CD14-positive monocyte (primary cell): ENCODE measurements around the gene CTNS. TPM values are rescaled to one million over a fixed set of nuclear protein-coding genes. Genes with fewer than 3 reads are reported as not detected.

ENCODE experiments used
- DNase-seq, 3 donors: peaks; one replicate each; pipeline ENCODE4 v3.0.0-alpha.2; 2011 to 2022
- H2AFZ ChIP-seq: 2 replicates; pipeline ENCODE4 v1.6.0; 2012; ENCODE audit warnings: mild to moderate bottlenecking, low read depth, low read length, inconsistent platforms; ENCODE audit not compliant: insufficient read depth, poor library complexity, severe bottlenecking
- H3K27ac ChIP-seq, 2 donors: 1 replicate in 1 of 2; 2 replicates in 1 of 2; pipeline ENCODE4 v1.5.1; 2012 to 2013; ENCODE audit warnings: low read length in 2 of 2, control low read depth in 1 of 2, inconsistent platforms in 1 of 2, low read depth in 1 of 2, mild to moderate bottlenecking in 1 of 2
- H3K27me3 ChIP-seq, 2 donors: one replicate each; pipeline versions ENCODE4 v1.6.0 to v1.6.1; 2011 to 2013; ENCODE audit warnings: low read length in 2 of 2; ENCODE audit not compliant: control insufficient read depth in 2 of 2, insufficient read depth in 2 of 2
- H3K36me3 ChIP-seq, 2 donors: replicated peaks in 1 of 2; 1 replicate in 1 of 2; 2 replicates in 1 of 2; pipeline versions ENCODE4 v1.5.1 to v1.6.1; 2012 to 2013; ENCODE audit warnings: low read length in 2 of 2, control low read depth in 1 of 2, inconsistent platforms in 1 of 2, mild to moderate bottlenecking in 1 of 2; ENCODE audit not compliant: insufficient read depth in 2 of 2, control insufficient read depth in 1 of 2
- H3K4me1 ChIP-seq, 2 donors: 1 replicate in 1 of 2; 2 replicates in 1 of 2; pipeline versions ENCODE4 v1.5.1 to v1.6.1; 2012 to 2013; ENCODE audit warnings: low read length in 2 of 2, control low read depth in 1 of 2, inconsistent platforms in 1 of 2, mild to moderate bottlenecking in 1 of 2, moderate library complexity in 1 of 2; ENCODE audit not compliant: insufficient read depth in 2 of 2, control insufficient read depth in 1 of 2
- H3K4me2 ChIP-seq: replicated peaks from 2 replicates; pipeline ENCODE3; 2012; ENCODE audit warnings: low read length, moderate library complexity, mild to moderate bottlenecking; ENCODE audit not compliant: poor library complexity, severe bottlenecking; ENCODE audit errors: extremely low read depth
- H3K4me3 ChIP-seq, 3 experiments: fragments of 200-600 bp in 1 of 3; sonication (generic) in 1 of 3; replicated peaks in 1 of 3; 1 replicate in 2 of 3; 2 replicates in 1 of 3; pipeline ENCODE4 v1.5.1; 2011 to 2013; ENCODE audit warnings: low read length in 3 of 3, mild to moderate bottlenecking in 3 of 3, control low read depth in 2 of 3, low read depth in 2 of 3, inconsistent platforms in 1 of 3, moderate library complexity in 1 of 3
- H3K79me2 ChIP-seq: 2 replicates; pipeline ENCODE4 v1.6.0; 2012; ENCODE audit warnings: mild to moderate bottlenecking, control low read depth, inconsistent platforms, low read length, moderate library complexity; ENCODE audit not compliant: insufficient read depth
- H3K9ac ChIP-seq: 2 replicates; pipeline ENCODE4 v1.6.0; 2017; ENCODE audit warnings: low read length, mild to moderate bottlenecking; ENCODE audit not compliant: insufficient read depth, poor library complexity, severe bottlenecking
- H3K9me3 ChIP-seq, 2 donors: replicated peaks in 1 of 2; 1 replicate in 1 of 2; 2 replicates in 1 of 2; pipeline versions ENCODE4 v1.5.1 to v1.6.1; 2012 to 2013; ENCODE audit warnings: low read length in 2 of 2, control low read depth in 1 of 2; ENCODE audit not compliant: control insufficient read depth in 1 of 2, insufficient read depth in 1 of 2
- H4K20me1 ChIP-seq: 2 replicates; pipeline ENCODE4 v1.6.0; 2012; ENCODE audit warnings: mild to moderate bottlenecking, low read length, control low read depth, moderate library complexity; ENCODE audit not compliant: insufficient read depth
- H3K27ac Mint-ChIP-seq, 7 donors: one replicate each; pipeline ENCODE4 v1.8.0; 2020; ENCODE audit warnings: mild to moderate bottlenecking in 7 of 7, mixed read lengths in 7 of 7, moderate library complexity in 6 of 7, inconsistent platforms in 2 of 7
- H3K27me3 Mint-ChIP-seq, 3 donors: one replicate each; pipeline ENCODE4 v1.8.0; 2021 to 2022; ENCODE audit warnings: low read depth in 3 of 3, mild to moderate bottlenecking in 3 of 3, mixed read lengths in 3 of 3, moderate library complexity in 3 of 3, inconsistent platforms in 1 of 3
- H3K36me3 Mint-ChIP-seq, 2 donors: one replicate each; pipeline ENCODE4 v1.8.0; 2020; ENCODE audit warnings: mixed read lengths in 2 of 2, inconsistent platforms in 1 of 2, mild to moderate bottlenecking in 1 of 2
- H3K4me1 Mint-ChIP-seq: one replicate; pipeline ENCODE4 v1.8.0; 2020; ENCODE audit warnings: mild to moderate bottlenecking, mixed read lengths
- H3K4me3 Mint-ChIP-seq, 2 donors: one replicate each; pipeline ENCODE4 v1.8.0; 2020; ENCODE audit warnings: mild to moderate bottlenecking in 2 of 2, mixed read lengths in 2 of 2, moderate library complexity in 1 of 2
- H3K9me3 Mint-ChIP-seq, 7 donors: one replicate each; pipeline ENCODE4 v1.8.0; 2020 to 2022; ENCODE audit warnings: mixed read lengths in 7 of 7, mild to moderate bottlenecking in 6 of 7, moderate library complexity in 6 of 7, inconsistent platforms in 2 of 7
- WGBS: methylation state at CpG from one replicate; pipeline ENCODE4 v1.1.5; 2013; ENCODE audit warnings: missing lambda C conversion rate; ENCODE audit not compliant: insufficient coverage; 5-methylcytosine and 5-hydroxymethylcytosine counted together
- intact Hi-C, 2 donors: fragments of 100-400 bp; cut with micrococcal nuclease; formaldehyde crosslinking; loops; one replicate each; pipeline versions ENCODE4 v1.15.0 to v1.15.1; 2023
- polyA plus RNA-seq, 3 donors: library from polyadenylated mRNA; depleted of rRNA in 1 of 3; unstranded in 2 of 3; stranded (reverse) in 1 of 3; fragments of 300-500 nt in 2 of 3; fragments of >200 nt in 1 of 3; fragmentation: Illumina TruSeq in 2 of 3; gene quantifications; 1 replicate in 2 of 3; 2 replicates in 1 of 3; pipeline ENCODE4 v1.2.3, GENCODE V29; 2012 to 2021
- TF ChIP-seq, protein P1 (sequence below): fragments of 200-600 bp; IDR thresholded peaks from one replicate; pipeline ENCODE4 v1.8.0; 2022; ENCODE audit warnings: antibody characterized with exemption, mild to moderate bottlenecking

The CTNS gene
- polyA plus RNA-seq, 3 donors: 11.6 to 11.8 (median 11.7) TPM

DNA sequence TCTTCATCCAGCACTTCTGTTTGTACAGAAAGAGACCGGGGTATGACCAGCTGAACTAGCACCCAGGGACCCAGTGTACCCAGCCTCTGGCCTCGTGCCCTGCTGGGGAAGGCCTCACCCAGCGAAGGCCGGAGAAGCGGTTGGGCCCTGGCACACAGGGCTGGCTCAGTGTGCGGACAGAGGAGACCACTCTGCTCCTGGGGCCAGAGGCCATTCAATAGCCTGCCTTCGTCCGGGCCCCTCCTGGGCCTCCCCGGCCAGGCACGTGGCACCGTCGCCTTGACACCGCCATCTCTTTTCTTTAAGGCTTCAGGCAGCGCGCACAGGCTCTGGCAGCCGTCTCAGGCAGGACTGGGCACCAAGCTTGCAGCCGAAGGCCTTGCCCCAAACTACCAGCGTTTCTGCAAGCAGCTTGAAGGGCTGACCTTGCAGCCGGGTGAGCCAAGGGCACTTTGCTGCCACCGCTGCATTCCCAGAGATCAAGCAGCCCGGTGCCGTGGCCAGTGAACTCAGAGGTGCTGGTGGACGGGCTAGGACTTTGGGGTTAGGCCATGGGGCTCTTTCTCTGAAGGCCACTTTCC is 23.8 kb downstream of the CTNS start:
- no peak overlapping the region for H2AFZ ChIP-seq
- H3K4me3 ChIP-seq: no peak overlapping the region
- TF ChIP-seq, protein P1, sequence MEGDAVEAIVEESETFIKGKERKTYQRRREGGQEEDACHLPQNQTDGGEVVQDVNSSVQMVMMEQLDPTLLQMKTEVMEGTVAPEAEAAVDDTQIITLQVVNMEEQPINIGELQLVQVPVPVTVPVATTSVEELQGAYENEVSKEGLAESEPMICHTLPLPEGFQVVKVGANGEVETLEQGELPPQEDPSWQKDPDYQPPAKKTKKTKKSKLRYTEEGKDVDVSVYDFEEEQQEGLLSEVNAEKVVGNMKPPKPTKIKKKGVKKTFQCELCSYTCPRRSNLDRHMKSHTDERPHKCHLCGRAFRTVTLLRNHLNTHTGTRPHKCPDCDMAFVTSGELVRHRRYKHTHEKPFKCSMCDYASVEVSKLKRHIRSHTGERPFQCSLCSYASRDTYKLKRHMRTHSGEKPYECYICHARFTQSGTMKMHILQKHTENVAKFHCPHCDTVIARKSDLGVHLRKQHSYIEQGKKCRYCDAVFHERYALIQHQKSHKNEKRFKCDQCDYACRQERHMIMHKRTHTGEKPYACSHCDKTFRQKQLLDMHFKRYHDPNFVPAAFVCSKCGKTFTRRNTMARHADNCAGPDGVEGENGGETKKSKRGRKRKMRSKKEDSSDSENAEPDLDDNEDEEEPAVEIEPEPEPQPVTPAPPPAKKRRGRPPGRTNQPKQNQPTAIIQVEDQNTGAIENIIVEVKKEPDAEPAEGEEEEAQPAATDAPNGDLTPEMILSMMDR: no peak
- no peak overlapping the region for H3K9ac ChIP-seq
- H3K4me1 ChIP-seq: no peaks in the 10 kb centered on the region
- 94% methylated on average over 23 of the region's 23 CpGs for WGBS
- no peak for DNase-seq
- peaks cover 3% of the 10 kb centered on the region for H3K4me1 Mint-ChIP-seq
- peaks cover 0 to 3% (median 2%) of the 10 kb centered on the region in 3 donors for H3K27me3 Mint-ChIP-seq
- peaks cover 30 to 51% of the 10 kb centered on the region in 2 donors for H3K36me3 ChIP-seq
- H3K27ac ChIP-seq: no peak overlapping the region
- H3K79me2 ChIP-seq: no peaks in the 10 kb centered on the region
- intact Hi-C loops: no loop called here
- H3K4me2 ChIP-seq: no peak overlapping the region
- H3K4me3 Mint-ChIP-seq: no peak overlapping the region
- H3K27me3 ChIP-seq: no peaks in the 10 kb centered on the region
- H4K20me1 ChIP-seq: no peaks in the 10 kb centered on the region
- H3K27ac Mint-ChIP-seq: no peak overlapping the region
- no peaks in the 10 kb centered on the region for H3K9me3 ChIP-seq
- peaks cover 19 to 58% of the 10 kb centered on the region in 2 donors for H3K36me3 Mint-ChIP-seq
- no peaks in the 10 kb centered on the region for H3K9me3 Mint-ChIP-seq

GRCh38 chr17:3663102-3664011 is 26.8 kb downstream of the CTNS start:
- TF ChIP-seq, protein P1: no peak
- H3K27me3 ChIP-seq: no peaks in the 10 kb centered on the region
- Mint-ChIP-seq H3K9me3 (no peaks in the 10 kb centered on the region), H3K27ac (no peak overlapping the region), H3K27me3 (peaks cover 0 to 4% (median 0%) of the 10 kb centered on the region in 3 donors), H3K4me1 (peaks cover 12% of the 10 kb centered on the region), H3K36me3 (peaks cover 10 to 38% of the 10 kb centered on the region in 2 donors), H3K4me3 (no peak overlapping the region)
- DNase-seq: no peak
- no peak overlapping the region for H3K4me3 ChIP-seq
- no peak overlapping the region for H3K27ac ChIP-seq
- no peaks in the 10 kb centered on the region for H3K9me3 ChIP-seq
- H3K79me2 ChIP-seq: no peaks in the 10 kb centered on the region
- intact Hi-C loops: no loop called here
- H2AFZ ChIP-seq: no peak overlapping the region
- H4K20me1 ChIP-seq: peaks cover 8% of the 10 kb centered on the region
- WGBS: 93% methylated on average over 32 of the region's 33 CpGs
- H3K36me3 ChIP-seq: peaks cover 27 to 40% of the 10 kb centered on the region in 2 donors
- peaks cover 6 to 11% of the 10 kb centered on the region in 2 donors for H3K4me1 ChIP-seq
- no peak overlapping the region for H3K4me2 ChIP-seq
- no peak overlapping the region for H3K9ac ChIP-seq
